ENCODE data around the gene HOTAIR.

Gene HOTAIR

GRCh38 chr12:54011665-54012532 is 37.1 kb upstream of the HOTAIR start:
- in situ Hi-C loops (cut with MboI; ENCODE audit: low sequenced_read_pairs): no loop called here

- in situ Hi-C loops (cut with MboI; ENCODE audit: low sequenced_read_pairs): no loop called here
Measured at GRCh38 chr12:54010972-54011664, 36.4 kb upstream of the HOTAIR start.

- in situ Hi-C loops (cut with MboI; ENCODE audit: low sequenced_read_pairs): no loop called here
Measured at GRCh38 chr12:54010053-54010971, 35.6 kb upstream of the HOTAIR start.

GRCh38 chr12:54009171-54010052 is 34.7 kb upstream of the HOTAIR start:
- in situ Hi-C loops (cut with MboI; ENCODE audit: low sequenced_read_pairs): no loop called here

GRCh38 chr12:54008260-54008552 is 33.5 kb upstream of the HOTAIR start:
- in situ Hi-C loops (cut with MboI; ENCODE audit: low sequenced_read_pairs): no loop called here

GRCh38 chr12:54007538-54008259 is 32.9 kb upstream of the HOTAIR start:
- in situ Hi-C loops (cut with MboI; ENCODE audit: low sequenced_read_pairs): no loop called here

- in situ Hi-C loops (cut with MboI; ENCODE audit: low sequenced_read_pairs): no loop called here
Measured at GRCh38 chr12:54006559-54007220, 31.9 kb upstream of the HOTAIR start.

- in situ Hi-C loops (cut with MboI; ENCODE audit: low sequenced_read_pairs): no loop called here
Measured at GRCh38 chr12:54005853-54006558, 31.3 kb upstream of the HOTAIR start.

- in situ Hi-C loops (cut with MboI; ENCODE audit: low sequenced_read_pairs): no loop called here
Measured at GRCh38 chr12:54005531-54005852, 30.7 kb upstream of the HOTAIR start.

- in situ Hi-C loops (cut with MboI; ENCODE audit: low sequenced_read_pairs): no loop called here
Measured at GRCh38 chr12:54004841-54005530, 30.2 kb upstream of the HOTAIR start.

- in situ Hi-C loops (cut with MboI; ENCODE audit: low sequenced_read_pairs): no loop called here
Measured at GRCh38 chr12:54004063-54004840, 29.5 kb upstream of the HOTAIR start.

- in situ Hi-C loops (cut with MboI; ENCODE audit: low sequenced_read_pairs): no loop called here
Measured at GRCh38 chr12:54003625-54004024, 28.9 kb upstream of the HOTAIR start.

GRCh38 chr12:54002915-54003389 is 28.2 kb upstream of the HOTAIR start:
- in situ Hi-C loops (cut with MboI; ENCODE audit: low sequenced_read_pairs): no loop called here

- in situ Hi-C loops (cut with MboI; ENCODE audit: low sequenced_read_pairs): no loop called here
Measured at GRCh38 chr12:54002278-54002914, 27.6 kb upstream of the HOTAIR start.

- in situ Hi-C loops (cut with MboI; ENCODE audit: low sequenced_read_pairs): no loop called here
Measured at GRCh38 chr12:54001283-54002187, 26.8 kb upstream of the HOTAIR start.
